GM12891 (cell line): Measurements from ENCODE around the gene CXCR5.

Experiments used
- PAX5 ChIP-seq: IDR thresholded peaks from 2 replicates; pipeline ENCODE4 v1.6.1; 2011; ENCODE audit warnings: low read length, moderate library complexity, mild to moderate bottlenecking; ENCODE audit not compliant: insufficient read depth, severe bottlenecking
- POLR2A ChIP-seq: IDR thresholded peaks from 2 replicates; pipeline ENCODE4 v1.6.1; 2011; ENCODE audit warnings: low read depth, low read length, control low read depth
- POLR2AphosphoS5 ChIP-seq: IDR thresholded peaks from 2 replicates; pipeline ENCODE4 v1.6.1; 2011; ENCODE audit warnings: low read depth, low read length, control low read depth
- POU2F2 ChIP-seq: IDR thresholded peaks from 2 replicates; pipeline ENCODE4 v1.6.1; 2011; ENCODE audit warnings: low read depth, mild to moderate bottlenecking, control low read depth, low read length, moderate library complexity
- SPI1 ChIP-seq: IDR thresholded peaks from 2 replicates; pipeline ENCODE4 v1.6.1; 2011; ENCODE audit warnings: low read depth, low read length, control low read depth
- TAF1 ChIP-seq: IDR thresholded peaks from 2 replicates; pipeline ENCODE4 v1.6.1; 2011; ENCODE audit warnings: low read depth, low read length, control low read depth

DNA sequence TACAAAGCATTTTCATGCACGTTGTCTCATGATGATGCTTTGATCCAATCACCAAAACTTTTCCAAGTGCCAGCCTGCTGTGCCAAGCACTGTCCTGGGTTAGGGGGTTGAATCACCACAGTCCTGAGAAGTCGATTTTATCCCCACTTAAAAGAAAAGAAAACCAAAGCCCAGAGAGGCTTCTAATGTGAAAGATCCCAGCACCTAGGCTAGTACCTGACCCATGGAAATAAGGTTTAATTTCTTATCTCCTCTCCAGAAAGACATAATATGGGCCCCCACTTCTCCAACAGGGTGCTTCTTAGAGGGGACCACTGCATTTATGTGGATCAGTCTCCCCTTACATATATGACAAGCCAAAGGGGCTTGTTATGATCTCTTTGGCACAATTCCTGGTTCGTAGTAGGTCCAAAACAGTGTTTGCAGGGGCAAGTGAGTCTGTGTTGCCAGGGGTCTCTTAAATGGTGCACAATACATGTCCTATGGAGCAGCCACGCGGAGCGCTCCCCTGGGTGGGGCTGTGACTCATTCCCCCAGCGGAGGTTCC, 43.9 kb downstream of the CXCR5 start:
- no peak for TF ChIP-seq TAF1
- TF ChIP-seq POLR2AphosphoS5 = no peak
- TF ChIP-seq POLR2A = no peak
- no peak for TF ChIP-seq SPI1
- TF ChIP-seq PAX5 = no peak
- no peak for TF ChIP-seq POU2F2
